ENCODE measurements around the gene SGTA.
"Not testable (repeated sequence)": the region's sequence is repeated elsewhere in the genome, so short reads cannot be mapped to it uniquely, and the experiment has no call there.

The SGTA gene

DNA sequence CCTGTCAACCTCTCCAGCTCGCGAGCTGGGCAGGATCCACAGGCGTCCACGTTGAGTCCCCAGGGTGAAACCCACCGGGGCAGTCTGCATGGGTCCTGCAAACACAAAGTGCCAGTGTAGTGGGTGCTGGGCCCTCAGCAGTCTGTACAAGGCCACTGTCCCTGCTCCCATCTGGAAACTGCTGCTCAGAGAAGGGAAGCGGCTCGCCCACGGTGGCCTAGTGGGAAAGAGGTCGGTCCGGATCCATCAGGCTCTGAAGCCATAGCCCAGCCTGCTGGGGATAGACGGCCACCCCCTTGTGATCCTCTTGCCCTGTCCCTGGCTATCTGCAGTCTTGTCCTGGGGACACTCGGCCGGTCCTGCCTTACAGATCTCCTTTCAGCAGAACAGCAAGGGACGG lies 59.3 kb downstream of the SGTA start:
- DNase-seq (ENCODE audit: low spot score), result no peak

GRCh38 chr19:2723345-2723715 lies 59.7 kb downstream of the SGTA start:
- no peak for DNase-seq (ENCODE audit: low spot score)

- peak; percentile 59 for DNase-seq (ENCODE audit: low spot score)
Measured at GRCh38 chr19:2722541-2723344, 60.3 kb downstream of the SGTA start.

GRCh38 chr19:2721570-2722540 lies 61.2 kb downstream of the SGTA start:
- DNase-seq (ENCODE audit: low spot score), result no peak

DNA sequence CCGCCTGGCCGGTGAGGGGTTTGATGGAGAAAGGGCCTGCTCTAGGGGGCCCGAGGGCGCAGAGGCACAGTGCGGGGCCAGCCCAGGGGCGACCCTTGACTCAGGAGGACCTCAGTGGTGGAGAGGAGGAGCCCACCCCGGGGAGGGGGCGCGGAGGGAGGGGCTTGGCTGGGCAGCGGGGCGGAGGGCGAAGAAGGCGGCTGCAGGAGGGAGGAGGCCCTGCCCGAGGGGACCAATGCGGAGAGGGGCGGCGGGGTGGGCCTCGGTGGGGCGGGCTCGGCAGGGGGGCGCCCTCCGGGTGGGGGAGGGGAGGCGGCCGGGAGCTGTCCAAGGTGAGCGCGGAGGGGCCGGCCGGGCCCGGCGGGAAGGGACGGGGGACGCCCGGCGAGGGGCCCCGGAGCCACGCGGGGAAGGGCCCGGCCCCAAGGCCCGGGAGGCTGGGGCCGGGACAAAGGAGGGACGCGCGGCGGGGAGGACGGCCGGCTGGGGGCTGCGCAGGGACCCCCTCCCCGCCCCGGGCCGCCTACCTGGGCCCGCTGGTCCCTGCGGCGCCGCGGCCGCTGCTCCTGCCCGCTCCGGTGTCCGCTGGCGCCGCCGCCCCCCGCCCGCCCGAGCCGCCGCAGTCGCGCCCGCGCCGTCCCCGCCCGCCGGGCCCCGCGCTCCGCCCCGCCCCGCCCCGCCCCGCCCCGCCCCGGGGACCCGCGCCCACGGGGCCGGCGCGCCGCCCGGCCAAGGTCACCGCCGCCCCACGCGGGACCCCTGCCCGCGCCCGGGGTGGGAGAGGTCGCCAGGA lies 62.1 kb downstream of the SGTA start, which contains the start of gene DIRAS1:
Gene DIRAS1, minus strand, starts transcription at position 596 of the 793 bp plus-strand sequence. CDS start 3,566 bp downstream, outside the sequence.
- no peak for DNase-seq (ENCODE audit: low spot score)

DNA sequence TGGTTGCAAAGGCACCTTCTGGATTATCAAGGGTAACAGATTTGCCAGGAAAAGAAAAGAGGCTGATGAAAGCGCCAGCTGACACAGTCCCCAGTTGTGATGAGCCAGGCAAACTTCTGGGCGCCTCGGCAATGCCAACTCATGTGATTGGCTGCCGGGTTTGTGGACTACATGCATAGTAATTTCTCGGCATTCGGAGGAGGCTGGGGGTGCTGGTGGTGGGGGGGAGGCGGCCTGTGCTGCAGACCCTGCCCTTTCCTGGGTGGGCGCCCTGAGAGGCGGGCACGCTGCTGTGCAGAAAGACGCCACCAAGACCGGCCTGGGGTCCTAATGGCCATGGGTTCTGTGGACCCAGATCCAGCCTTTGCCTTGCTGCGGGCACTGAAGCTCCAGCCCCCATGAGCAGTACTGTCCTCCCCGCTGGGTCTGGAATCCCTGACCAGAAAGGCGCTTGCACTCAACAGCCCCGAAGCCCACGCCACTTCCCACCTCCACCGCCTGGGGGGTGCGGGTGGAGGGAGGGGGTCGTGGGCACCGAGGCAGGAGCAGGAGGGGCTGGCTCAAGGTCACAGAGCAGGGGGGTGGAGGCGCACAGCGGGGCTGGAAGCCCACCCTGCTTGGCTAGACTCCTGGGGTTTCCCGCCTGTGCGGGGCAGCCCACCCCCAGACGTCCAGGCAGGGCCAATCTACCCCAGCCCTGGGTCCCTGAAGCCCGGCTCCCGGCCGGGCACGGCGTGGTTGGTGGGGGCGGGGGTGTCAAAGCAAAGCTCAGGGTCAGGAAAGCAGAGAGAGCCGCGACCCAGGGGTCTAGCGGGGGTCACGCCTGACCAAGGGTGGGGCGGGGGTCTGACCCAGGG lies 62.9 kb downstream of the SGTA start:
- no peak for DNase-seq (ENCODE audit: low spot score)

DNA sequence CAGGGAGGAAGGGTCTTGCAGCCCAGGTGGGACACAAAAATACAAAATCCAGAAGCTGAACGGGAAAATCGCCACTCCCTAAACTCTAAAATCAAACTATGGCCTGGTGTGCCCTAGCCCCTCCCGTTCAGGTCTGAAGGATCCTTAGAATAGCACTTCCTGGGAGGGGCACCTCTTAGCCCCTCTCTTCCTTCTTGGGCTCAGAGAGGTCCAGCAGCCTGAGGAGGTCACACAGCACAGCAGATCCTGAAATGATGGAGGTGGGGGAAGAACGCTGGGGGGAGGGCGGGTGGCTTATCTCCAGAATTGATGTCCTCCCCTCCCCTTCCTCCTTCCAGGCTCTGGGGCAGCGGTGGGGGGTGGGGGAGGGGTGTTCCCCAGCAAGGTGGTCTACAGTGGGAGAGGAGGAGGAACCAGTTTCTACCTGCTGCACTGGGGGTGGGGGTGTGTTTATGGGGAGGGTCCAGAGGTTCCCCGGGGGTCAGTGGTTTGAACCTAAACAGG lies 63.8 kb downstream of the SGTA start:
- no peak for DNase-seq (ENCODE audit: low spot score)

- DNase-seq (ENCODE audit: low spot score), result no peak
Measured at GRCh38 chr19:2717638-2718541, 65.2 kb downstream of the SGTA start.

- DNase-seq (ENCODE audit: low spot score), result no peak
Measured at GRCh38 chr19:2716722-2717637, 66.1 kb downstream of the SGTA start.

GRCh38 chr19:2716275-2716650 lies 66.8 kb downstream of the SGTA start:
- no peak for DNase-seq (ENCODE audit: low spot score)

DNA sequence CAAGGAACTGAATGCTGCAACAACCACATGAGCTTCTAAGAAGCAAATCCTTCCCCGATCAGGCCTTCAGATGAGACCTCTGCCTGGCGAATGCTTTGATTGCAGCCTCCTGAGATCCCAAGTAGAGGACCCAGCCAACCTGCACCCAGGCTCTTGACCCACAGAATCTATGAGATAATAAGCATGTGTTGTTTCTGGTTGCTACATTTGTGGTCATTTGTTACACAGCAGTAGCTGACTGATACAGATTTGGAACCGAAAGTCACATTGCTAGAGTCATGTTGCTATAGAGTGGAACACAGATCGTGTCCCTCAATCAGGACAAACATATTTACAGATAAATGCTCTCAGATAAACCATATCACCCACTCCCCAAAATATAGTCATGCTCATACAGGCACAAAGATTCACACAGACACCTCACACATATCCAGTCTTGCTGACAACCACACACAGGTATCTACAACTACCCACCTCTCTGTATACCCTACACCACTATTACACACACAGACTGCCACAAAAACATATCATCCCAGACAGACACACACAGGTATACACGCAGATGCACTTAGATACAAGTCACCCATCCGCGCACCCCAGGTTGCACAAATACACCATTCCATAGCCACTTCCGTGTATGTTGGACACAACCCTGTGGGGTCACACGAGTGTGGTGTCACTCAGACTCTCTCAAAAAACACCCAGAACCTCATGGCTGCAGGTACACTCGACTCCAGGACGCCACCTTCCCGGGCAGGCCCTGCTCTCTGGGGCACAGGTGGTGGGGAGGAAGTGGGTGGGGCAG lies 67.4 kb downstream of the SGTA start:
- no peak for DNase-seq (ENCODE audit: low spot score)

- no peak for DNase-seq (ENCODE audit: low spot score)
Measured at GRCh38 chr19:2714531-2715269, 68.4 kb downstream of the SGTA start.

DNA sequence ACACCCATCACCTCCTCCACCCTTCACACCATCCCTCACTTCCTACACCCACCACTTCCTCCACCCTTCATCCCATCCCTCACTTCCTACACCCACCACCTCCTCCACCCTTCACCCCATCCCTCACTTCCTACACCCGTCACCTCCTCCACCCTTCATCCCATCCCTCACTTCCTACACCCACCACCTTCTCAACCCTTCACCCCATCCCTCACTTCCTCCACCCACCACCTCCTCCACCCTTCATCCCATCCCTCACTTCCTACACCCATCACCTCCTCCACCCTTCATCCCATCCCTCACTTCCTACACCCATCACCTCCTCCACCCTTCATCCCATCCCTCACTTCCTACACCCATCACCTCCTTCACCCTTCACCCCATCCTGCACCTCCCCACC lies 69.0 kb downstream of the SGTA start:
- not testable (repeated sequence) for DNase-seq (ENCODE audit: low spot score)

DNA sequence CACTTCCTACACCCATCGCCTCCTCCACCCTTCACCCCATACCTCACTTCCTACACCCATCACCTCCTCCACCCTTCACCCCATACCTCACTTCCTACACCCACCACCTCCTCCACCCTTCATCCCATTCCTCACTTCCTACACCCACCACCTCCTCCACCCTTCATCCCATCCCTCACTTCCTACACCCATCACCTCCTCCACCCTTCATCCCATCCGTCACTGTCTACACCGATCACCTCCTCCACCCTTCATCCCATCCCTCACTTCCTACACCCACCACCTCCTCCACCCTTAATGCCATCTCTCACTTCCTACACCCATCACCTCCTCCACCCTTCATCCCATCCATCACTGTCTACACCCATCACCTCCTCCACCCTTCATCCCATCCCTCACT lies 69.9 kb downstream of the SGTA start:
- DNase-seq (ENCODE audit: low spot score), result not testable (repeated sequence)

DNA sequence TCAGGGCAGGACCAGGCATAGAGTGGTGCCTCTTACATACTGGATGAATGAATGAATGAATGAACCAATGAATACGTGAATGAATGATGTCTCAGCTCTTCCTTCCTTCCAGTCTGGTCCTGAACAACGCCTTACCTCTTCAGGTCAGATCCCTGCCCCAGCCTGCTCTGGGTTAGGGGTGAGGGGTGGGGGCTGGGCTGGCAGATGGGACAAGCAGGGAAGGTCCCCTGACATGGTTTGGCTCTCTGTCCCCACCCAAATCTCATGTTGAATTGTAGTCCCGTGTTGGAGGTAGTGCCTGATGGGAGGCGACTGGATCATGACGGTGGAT lies 71.2 kb downstream of the SGTA start:
- no peak for DNase-seq (ENCODE audit: low spot score)

DNA sequence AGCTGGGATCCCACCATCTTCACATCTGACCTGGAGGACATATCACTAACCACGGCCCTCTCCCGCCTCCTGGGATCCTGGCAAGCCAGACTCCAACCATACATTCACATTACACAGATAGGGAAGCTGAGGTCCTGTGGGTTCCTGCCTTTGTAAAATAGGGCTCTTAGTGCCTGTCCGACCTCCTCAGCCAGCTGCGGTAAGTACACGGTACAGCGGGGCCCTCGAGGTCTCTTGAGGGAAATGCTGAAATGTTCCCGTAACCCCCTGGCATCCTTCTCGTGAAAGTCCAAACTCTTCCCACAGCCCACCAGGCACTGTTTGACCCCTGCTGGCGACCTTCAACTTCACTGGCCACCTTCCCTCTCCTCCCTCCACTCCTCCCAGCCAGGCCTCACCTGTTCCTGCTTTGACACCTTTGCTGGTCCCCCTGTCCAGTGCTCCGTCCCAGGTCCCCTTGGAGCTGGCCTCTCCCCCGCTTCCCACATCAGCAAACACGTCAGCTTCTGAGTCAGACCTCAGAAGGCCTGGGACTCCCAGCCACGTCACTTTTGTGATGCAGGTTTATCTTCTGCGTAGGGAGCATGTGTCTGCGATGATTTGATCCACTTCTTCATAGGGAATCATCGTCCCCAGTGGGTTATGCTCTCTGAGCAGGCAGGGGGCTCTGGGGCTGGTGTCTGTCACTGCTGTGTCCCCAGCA lies 71.8 kb downstream of the SGTA start:
- no peak for DNase-seq (ENCODE audit: low spot score)

- DNase-seq (ENCODE audit: low spot score), result no peak
Measured at GRCh38 chr19:2706251-2706650, 76.8 kb downstream of the SGTA start.
